GM18505 (cell line): Measurements from ENCODE around the gene RAI1.

ENCODE experiments used
- ATAC-seq: cut with Tn5 transposase; IDR thresholded peaks from one replicate; pipeline ENCODE4 v1.9.1; 2021; ENCODE audit not compliant: unreplicated experiment
- POLR2A ChIP-seq: IDR thresholded peaks from 4 replicates; pipeline ENCODE4 v1.6.1; 2011; ENCODE audit warnings: borderline replicate concordance; ENCODE audit not compliant: insufficient read depth, insufficient read length; ENCODE audit errors: extremely low read depth

RAI1 gene

GRCh38 chr17:17840751-17841591 is 159.7 kb downstream of the RAI1 start:
- ATAC-seq = no peak
- no peak for TF ChIP-seq POLR2A

GRCh38 chr17:17841601-17842025 is 160.4 kb downstream of the RAI1 start:
- ATAC-seq = no peak

GRCh38 chr17:17842111-17842876 is 161.0 kb downstream of the RAI1 start:
- TF ChIP-seq POLR2A = no peak
- ATAC-seq = no peak

More at GRCh38 chr17:17841601-17842025, 160.4 kb downstream of the RAI1 start:
- TF ChIP-seq POLR2A = no peak

- ATAC-seq = no peak
- TF ChIP-seq POLR2A = no peak
Observed at GRCh38 chr17:17843096-17843495, 161.8 kb downstream of the RAI1 start.

- no peak for ATAC-seq
- no peak for TF ChIP-seq POLR2A
Observed at GRCh38 chr17:17844079-17844478, 162.8 kb downstream of the RAI1 start.

- ATAC-seq = no peak
- no peak for TF ChIP-seq POLR2A
Observed at GRCh38 chr17:17844500-17844899, 163.2 kb downstream of the RAI1 start.

- no peak for TF ChIP-seq POLR2A
- ATAC-seq = no peak
Observed at GRCh38 chr17:17845046-17845775, 164.0 kb downstream of the RAI1 start.

GRCh38 chr17:17846003-17846402 is 164.7 kb downstream of the RAI1 start:
- no peak for TF ChIP-seq POLR2A
- no peak for ATAC-seq

- ATAC-seq = no peak
- TF ChIP-seq POLR2A = no peak
Observed at GRCh38 chr17:17846645-17847044, 165.4 kb downstream of the RAI1 start.

GRCh38 chr17:17847118-17847689 is 165.9 kb downstream of the RAI1 start:
- no peak for TF ChIP-seq POLR2A

GRCh38 chr17:17847726-17848125 is 166.5 kb downstream of the RAI1 start:
- no peak for ATAC-seq
- TF ChIP-seq POLR2A = no peak

More at GRCh38 chr17:17847118-17847689, 165.9 kb downstream of the RAI1 start:
- ATAC-seq = no peak

- ATAC-seq = no peak
Observed at GRCh38 chr17:17848311-17849082, 167.2 kb downstream of the RAI1 start.

More at GRCh38 chr17:17848311-17849082, 167.2 kb downstream of the RAI1 start:
- no peak for TF ChIP-seq POLR2A
